H4 (cell line): ENCODE measurements around the gene CENPVL3. TPM values are rescaled to one million over a fixed set of nuclear protein-coding genes. Genes with fewer than 3 reads are reported as not detected.
"Not testable (repeated sequence)": the region's sequence is repeated elsewhere in the genome, so short reads cannot be mapped to it uniquely, and the experiment has no call there.

ENCODE experiments used
- DNase-seq: peaks from one replicate; pipeline ENCODE4 v3.0.0-alpha.2; 2015; ENCODE audit warnings: low spot score
- total RNA-seq: library from RNA; depleted of rRNA; stranded (reverse); fragments of >200 nt; shearing (Covaris generic); gene quantifications from 2 replicates; pipeline ENCODE4 v1.2.3, GENCODE V29; 2014; rRNA removed

The CENPVL3 gene
- 0.27 TPM in 1 of 2 replicates, not detected in the other for total RNA-seq

DNA sequence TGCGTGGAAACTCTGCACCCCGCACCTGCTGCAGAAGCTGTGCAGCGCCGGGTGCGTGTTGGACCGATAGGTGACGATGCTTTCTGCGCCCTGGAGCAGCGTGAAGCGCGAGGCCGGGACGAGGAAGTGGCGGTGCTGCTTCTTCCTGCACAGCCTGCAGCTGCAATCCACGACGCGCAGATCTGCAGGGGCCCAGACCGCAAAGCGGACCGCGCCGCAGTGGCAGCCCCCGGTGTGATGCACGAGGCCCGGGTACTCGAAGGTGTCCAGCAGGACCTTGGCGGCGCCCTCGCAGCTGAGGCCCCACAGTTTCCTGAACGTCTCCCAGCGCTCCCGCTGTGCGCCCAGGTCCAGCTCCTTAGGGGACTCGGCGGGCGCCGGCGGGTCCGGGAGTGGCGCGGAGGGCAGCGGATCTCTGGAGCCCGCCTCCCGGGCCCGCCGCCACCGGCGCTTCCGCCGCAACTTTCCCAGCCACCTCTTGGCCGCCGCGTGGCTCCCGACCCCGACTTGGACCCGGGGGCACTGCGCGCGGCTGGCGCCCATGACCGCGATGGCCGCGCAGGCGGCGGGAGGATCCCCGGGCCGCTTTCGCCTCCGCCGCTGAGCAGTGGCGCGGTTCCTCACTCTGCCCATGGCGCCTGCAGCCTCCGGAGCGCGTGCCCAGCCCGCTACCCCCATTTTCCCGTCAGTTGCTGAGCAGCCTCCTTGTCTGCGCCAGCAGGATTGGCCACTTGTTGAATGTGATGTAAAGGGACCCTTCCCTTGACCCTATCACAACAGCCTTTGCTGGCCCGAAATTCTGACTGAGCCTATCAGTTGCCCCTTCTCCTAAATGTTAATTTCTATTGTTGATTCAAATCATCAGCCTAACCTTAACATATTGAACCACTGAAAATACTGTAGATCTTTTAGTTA, at the start of gene CENPVL3:
TSS of gene CENPVL3 (minus strand) at position 672 of the 915 bp plus-strand sequence. CDS start at position 633, 39 bp downstream.
- not testable (repeated sequence) for DNase-seq

DNA sequence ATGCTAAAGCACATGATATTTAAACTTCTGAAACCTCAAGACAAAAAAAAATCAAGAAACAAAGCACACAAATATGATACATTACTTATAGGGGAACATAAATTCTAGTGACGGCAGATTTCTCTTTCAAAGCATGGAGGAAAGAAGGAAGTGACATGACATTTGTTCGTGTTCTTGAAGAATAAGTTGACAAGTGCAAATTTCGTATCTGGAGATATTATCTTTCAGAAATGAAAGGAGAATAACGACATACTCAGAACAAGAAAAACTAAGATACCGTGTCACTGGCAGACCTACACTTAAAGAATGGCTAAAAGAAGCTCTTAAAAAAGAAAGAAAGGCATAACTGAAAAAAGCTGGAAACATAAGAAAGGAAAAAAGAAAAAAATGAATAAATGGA, 47.3 kb upstream of the CENPVL3 start:
- DNase-seq = no peak

DNA sequence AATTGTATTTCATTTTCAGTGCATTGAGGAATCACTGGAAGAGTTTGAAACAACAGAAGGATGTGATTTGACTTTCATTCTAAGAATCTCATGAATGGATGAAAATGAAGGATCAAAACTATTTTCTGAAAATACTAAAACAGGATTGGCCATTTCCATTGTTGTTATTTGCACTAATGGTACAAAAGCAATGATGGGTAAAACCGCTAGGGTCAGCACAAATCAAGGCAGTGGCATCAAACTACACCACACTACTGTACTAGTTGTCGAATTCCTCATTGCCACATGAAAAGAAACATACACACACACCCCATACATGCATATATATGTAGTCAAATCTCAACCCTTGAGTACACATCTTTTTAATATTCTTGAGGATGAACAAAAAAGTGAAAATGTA, 24.7 kb upstream of the CENPVL3 start:
- no peak for DNase-seq

DNA sequence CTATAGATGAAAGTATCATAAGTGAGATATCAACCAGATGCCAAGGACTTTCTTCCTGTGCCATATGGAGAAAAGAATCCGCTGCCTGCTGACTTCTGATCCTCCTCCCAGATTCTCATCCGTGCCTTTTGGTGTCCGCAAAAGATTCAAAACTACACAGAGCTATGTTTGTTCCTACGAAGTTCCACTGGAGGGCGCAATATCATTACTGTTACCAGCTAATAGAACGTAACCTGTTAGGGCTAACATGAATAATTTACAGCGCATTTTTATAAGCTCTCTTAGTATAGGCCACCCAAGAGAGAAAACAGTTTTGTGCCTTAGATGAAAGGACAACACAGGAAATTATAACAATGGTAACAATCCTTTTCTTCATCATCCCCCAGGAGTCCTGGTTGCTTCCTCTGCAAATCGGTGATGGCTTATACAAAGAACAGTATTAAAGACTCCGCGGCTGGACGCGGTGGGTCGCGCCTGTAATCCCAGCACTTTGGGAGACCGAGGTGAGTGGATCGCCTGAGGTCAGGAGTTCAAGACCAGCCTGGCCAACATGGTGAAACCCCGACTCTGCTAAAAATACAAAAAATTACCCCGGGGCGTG, 22.8 kb upstream of the CENPVL3 start:
- DNase-seq = peak; percentile 25

DNA sequence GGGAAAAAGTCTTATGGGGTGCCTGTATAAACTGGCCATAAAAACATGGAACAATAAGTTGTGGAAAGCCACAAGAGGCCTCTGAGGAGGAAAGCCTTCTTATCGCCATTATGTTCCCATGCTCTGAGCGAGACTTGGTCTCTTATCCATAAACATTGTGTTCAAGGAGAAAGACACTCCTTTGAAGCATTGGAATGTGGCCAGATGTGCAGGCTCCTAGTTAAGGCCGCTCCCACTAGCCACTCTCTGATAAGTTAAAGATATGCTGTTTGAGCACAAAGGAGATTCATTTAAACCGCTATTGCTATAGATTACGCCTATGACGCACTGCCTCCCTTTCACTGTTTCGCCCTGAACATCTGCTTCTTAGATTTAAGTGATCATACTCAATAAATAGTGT, 17.8 kb upstream of the CENPVL3 start:
- not testable (repeated sequence) for DNase-seq

DNA sequence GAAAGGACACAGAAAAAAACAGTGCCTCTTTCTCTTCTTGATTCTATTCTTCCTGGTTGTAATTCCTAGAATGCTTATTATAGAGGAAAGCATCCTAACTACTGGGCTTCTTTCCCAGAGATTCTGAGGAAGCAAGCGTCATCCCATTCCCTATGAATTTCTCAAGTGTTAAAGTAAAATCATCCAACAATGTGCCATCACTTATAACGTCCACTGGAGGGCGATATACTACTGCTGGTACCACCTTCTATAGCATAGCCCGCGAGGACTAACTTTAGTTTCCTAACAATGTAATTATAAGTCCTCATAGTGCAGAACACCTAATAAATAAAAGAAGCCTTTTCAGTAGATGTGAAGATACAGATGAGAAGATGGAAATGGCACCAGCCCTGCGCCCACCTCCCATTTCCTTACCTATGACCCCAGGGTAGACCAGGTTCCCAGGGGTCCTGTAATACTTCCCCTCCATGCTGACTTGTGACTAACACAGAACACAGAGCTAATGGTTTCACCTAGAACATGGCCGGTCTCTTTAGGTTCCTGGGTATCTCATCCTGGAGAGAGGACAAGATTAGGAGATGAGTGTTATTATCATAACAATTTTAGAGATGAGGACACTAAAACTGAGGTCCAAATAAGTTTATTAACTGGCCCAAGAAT, 4.2 kb downstream of the CENPVL3 start:
- peak; percentile 55 for DNase-seq

DNA sequence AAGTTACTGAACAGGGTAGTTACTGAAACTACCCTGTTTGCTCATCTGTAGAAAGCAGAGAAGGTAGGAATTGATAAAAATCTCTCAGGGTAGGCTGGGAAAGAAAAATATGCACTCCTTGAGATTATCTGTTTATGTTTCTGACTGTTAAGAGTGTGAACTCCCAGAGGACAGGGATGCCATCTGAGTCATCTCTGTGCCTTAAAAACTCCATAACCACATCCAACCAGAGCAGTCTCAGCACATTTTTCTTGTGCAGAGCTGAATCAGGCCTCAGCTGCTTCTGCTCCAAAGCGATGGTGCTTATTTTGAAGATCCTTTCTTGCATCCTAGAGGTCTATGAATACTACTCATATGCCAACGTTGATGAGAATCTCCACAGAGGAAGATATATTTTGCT, 9.9 kb downstream of the CENPVL3 start:
- DNase-seq = peak; percentile 6

DNA sequence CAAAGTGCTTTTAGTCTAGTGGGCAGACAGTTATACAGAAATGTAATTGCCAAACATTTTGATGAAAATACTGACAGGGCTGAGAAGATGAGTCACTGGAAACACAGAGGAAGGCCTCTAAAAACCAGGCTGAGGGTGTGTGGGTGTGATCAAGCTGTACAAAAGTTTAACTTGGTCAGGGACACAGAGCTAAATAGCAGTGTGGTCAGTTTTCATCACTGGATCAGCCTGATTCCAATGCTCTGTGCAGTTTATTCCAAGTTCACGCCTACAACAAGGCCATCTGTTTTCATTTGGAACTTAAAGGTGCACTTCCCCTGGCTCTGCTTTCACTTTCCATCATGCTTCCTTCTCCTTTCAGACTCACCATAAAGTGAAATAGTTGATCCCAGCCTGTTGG, 10.6 kb downstream of the CENPVL3 start:
- DNase-seq = peak; percentile 5

DNA sequence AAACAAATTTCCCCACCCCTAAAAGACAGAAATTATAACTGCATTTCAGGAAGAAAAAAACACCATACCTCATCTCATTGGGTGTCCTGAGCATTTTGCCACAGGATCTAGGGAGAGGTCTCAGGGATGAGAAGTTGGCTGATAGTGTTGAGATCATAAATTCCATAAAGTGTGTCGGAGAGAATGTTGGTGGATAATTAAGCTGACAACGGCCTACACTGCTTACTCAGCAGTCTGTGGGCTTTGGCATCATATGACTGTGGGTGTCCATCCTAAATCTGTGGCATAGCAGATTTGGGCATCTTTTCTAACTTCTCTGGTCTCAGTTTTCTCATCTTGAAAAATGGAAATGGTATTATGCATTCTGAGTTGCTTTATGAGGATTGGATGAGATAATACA, 12.3 kb downstream of the CENPVL3 start:
- no peak for DNase-seq

DNA sequence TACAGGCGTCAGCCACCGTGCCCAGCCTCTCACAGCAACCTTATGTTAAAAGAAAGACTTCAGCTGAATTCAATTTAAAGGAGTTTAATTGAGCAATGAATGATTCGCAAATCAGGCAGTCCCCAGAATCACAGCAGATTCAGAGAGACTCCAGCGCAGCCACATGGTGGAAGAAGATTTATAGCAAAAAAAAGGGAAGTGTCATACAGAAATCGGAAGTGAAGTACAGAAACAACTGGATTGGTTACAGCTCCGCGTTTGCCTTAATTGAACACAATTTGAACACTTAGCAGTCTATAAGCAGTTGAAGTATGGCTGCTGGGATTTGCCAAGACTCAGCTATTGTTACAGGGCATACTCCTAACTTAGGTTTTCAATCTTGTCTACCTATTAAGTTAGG, 19.8 kb downstream of the CENPVL3 start:
- DNase-seq = no peak

DNA sequence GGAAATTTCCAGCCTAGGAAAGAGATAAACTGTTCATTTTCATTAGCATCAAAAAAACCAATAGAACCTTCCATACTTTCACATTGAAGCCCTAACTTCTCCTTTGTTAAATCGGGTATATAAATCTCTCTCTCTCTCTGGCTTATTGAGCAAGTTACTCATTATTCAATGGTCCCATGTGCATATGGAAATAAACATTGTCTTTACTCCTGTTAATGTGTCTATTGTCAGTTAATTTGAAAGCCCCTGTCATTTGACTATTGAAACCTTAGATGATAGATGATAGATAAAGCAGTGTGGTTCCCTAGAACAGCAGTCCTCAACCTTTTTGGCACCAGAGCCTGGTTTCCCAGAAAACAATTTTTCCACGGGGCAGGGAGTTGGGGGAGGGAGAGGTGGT, 46.8 kb downstream of the CENPVL3 start:
- no peak for DNase-seq

DNA sequence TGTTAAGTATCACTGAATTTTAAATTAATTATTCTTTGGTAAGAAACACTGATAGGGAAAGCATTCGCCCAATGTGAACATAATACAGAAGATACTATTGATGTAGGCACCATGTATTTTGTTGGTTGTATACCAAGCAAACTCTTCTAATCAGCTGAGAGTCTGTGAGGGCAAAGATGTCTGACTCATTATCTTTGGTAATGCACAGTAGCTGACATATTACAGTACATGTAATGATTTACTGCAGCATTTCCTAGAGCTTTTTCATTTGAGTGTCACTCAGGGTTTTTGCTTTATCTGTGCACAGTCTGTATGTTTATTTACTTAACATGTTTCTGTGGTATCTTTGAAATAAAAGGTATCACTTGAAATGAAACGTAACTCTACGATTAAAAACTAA, 49.2 kb downstream of the CENPVL3 start:
- DNase-seq = no peak

DNA sequence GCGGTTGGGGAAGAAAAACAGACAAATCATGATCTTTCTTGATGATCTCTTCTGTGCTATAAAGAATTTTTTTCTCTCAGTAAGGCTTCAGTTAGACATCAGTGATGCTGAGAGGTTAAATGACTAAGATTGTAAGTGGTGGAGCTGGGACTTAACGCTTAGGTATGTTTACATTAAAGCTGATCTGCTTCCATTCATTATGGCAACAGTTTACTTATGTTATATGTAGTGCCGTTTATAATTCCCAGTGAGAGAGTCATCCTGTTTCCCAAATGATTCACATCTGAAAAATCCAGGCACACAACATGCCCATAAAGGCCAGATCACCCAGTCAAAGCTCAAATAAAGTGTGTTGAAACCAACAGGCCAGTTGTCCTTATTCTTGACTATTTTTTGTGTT, 50.1 kb downstream of the CENPVL3 start:
- peak; percentile 30 for DNase-seq

Other genes starting within 250 kb of the CENPVL3 start
- 26.3 and 29.3 TPM in 2 replicates for gene NUDT11, start 122.3 kb downstream of the CENPVL3 start, total RNA-seq
- gene CENPVL2, start 63.9 kb upstream of the CENPVL3 start, total RNA-seq = not detected in 2 replicates
- gene CENPVL1, start 91.6 kb upstream of the CENPVL3 start, total RNA-seq = not detected in 2 replicates
- 9.6 and 11.8 TPM in 2 replicates for gene GSPT2, start 124.5 kb upstream of the CENPVL3 start, total RNA-seq